ENCODE data around the gene RS1.

DNA sequence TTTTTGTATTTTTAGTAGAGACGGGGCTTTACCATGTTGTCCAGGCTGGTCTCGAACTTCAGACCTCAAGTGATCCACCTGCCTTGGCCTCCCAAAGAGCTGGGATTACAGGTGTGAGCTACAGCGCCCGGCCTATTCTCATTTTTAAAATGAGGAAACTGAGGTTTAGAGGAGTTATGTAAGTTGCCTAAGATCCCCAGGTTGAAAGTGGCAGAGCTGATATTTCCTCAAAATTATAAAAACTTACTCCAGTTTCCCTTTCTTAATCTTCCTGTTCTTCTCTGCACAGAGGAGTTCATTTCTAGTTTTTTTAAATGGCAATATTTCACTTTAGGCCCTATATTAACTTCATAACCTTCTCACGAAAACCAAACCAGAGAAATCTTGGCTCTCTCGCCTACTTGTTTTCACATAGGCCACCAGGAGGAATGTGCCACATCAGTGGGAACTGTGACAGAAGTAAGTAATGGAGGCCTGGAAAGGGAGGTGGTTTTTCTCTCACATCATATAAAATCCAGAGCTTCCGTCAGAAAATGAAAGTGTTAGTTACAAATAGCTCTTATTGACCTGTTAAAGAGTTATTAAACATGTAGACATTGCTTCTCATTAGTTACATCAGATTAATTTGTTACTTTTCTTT, 16.1 kb upstream of the RS1 start:
- TF ChIP-seq POLR2AphosphoS5 (IDR thresholded peaks at IDR 0.05; ENCODE audit: insufficient read depth, low read depth, low read length), result no peak
- TF ChIP-seq, protein P1, sequence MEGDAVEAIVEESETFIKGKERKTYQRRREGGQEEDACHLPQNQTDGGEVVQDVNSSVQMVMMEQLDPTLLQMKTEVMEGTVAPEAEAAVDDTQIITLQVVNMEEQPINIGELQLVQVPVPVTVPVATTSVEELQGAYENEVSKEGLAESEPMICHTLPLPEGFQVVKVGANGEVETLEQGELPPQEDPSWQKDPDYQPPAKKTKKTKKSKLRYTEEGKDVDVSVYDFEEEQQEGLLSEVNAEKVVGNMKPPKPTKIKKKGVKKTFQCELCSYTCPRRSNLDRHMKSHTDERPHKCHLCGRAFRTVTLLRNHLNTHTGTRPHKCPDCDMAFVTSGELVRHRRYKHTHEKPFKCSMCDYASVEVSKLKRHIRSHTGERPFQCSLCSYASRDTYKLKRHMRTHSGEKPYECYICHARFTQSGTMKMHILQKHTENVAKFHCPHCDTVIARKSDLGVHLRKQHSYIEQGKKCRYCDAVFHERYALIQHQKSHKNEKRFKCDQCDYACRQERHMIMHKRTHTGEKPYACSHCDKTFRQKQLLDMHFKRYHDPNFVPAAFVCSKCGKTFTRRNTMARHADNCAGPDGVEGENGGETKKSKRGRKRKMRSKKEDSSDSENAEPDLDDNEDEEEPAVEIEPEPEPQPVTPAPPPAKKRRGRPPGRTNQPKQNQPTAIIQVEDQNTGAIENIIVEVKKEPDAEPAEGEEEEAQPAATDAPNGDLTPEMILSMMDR (IDR thresholded peaks at IDR 0.05; ENCODE audit: extremely low read depth in 1 of 2, insufficient read depth in 1 of 2, low read depth in 1 of 2, low read length in 2 of 2), result no peak

All from endothelial cell of umbilical vein (primary cell).